WERI-Rb-1 (cell line): ENCODE measurements around the gene PCLAF.
"Not testable (repeated sequence)": the region's sequence is repeated elsewhere in the genome, so short reads cannot be mapped to it uniquely, and the experiment has no call there.

ENCODE experiments used
- DNase-seq: peaks from one replicate; pipeline ENCODE4 v3.0.0-alpha.2; 2020
- H3K27ac ChIP-seq: fragments of 250-450 bp; sonication (Bioruptor Pico); 2 replicates; pipeline ENCODE4 v1.5.1; 2020; ENCODE audit warnings: mild to moderate bottlenecking, moderate library complexity
- H3K27me3 ChIP-seq: fragments of 250-450 bp; sonication (Bioruptor Pico); 2 replicates; pipeline ENCODE4 v1.5.1; 2021; ENCODE audit warnings: mild to moderate bottlenecking, low read depth, moderate library complexity; ENCODE audit not compliant: insufficient read depth, severe bottlenecking
- H3K36me3 ChIP-seq: fragments of 250-450 bp; sonication (Bioruptor Pico); 2 replicates; pipeline ENCODE4 v1.5.1; 2020; ENCODE audit warnings: mild to moderate bottlenecking, moderate library complexity
- H3K4me3 ChIP-seq: 2 replicates; pipeline ENCODE4 v1.5.1; 2011; ENCODE audit warnings: low read depth, mild to moderate bottlenecking, control low read depth, low read length
- H3K9me3 ChIP-seq: fragments of 250-450 bp; sonication (Bioruptor Pico); 2 replicates; pipeline ENCODE4 v1.5.1; 2021; ENCODE audit warnings: mild to moderate bottlenecking, moderate library complexity; ENCODE audit not compliant: severe bottlenecking
- TF ChIP-seq, protein P1 (sequence below): IDR thresholded peaks from 2 replicates; pipeline ENCODE4 v1.5.1; 2011; ENCODE audit warnings: low read depth, mild to moderate bottlenecking, control low read depth, inconsistent platforms, low read length

The PCLAF gene

DNA sequence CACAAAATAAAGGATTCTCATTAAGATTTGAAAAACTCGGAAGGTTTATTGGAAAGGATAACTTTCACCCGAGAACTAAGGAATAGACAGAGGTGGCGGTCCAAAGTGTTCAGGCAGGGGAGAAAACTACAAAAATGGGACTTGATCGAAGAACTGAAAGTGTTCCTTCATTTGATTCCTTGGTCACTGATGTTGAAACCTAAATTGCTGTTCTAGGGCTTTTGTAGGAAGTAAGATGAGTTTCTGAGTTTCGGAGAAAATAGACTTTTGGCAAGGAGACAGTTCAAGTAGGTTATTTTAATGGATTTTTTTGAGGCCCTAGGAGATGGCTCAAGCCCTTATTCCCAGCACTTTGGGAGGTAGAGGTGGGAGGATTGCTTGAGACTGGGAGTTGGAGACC, 7.8 kb upstream of the PCLAF start:
- no peak for DNase-seq
- TF ChIP-seq, protein P1, sequence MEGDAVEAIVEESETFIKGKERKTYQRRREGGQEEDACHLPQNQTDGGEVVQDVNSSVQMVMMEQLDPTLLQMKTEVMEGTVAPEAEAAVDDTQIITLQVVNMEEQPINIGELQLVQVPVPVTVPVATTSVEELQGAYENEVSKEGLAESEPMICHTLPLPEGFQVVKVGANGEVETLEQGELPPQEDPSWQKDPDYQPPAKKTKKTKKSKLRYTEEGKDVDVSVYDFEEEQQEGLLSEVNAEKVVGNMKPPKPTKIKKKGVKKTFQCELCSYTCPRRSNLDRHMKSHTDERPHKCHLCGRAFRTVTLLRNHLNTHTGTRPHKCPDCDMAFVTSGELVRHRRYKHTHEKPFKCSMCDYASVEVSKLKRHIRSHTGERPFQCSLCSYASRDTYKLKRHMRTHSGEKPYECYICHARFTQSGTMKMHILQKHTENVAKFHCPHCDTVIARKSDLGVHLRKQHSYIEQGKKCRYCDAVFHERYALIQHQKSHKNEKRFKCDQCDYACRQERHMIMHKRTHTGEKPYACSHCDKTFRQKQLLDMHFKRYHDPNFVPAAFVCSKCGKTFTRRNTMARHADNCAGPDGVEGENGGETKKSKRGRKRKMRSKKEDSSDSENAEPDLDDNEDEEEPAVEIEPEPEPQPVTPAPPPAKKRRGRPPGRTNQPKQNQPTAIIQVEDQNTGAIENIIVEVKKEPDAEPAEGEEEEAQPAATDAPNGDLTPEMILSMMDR, result no peak
- H3K27ac ChIP-seq, result no peak overlapping the region
- peaks cover 5% of the 10 kb centered on the region for H3K36me3 ChIP-seq
- H3K9me3 ChIP-seq, result no peaks in the 10 kb centered on the region
- no peaks in the 10 kb centered on the region for H3K27me3 ChIP-seq
- no peak overlapping the region for H3K4me3 ChIP-seq

- peak within 1 kb of the TSS; percentile 74 for H3K4me3 ChIP-seq
- H3K9me3 ChIP-seq, result no peaks in the 10 kb centered on the region
- peak within 1 kb of the TSS; percentile 67 for H3K27ac ChIP-seq
- TF ChIP-seq, protein P1, result peak; percentile 17; the same call in 1 of the 2 replicates
- peak; percentile 96 for DNase-seq
- H3K27me3 ChIP-seq, result no peaks in the 10 kb centered on the region
- H3K36me3 ChIP-seq, result no peaks in the 10 kb centered on the region
These were observed 6.4 kb upstream of the PCLAF start, which contains the start of gene TRIP4 for GRCh38 chr15:64387562-64388168. Gene TRIP4 (plus strand): TSS chr15:64387836. CDS start chr15:64387864, 28 bp downstream.

- Histone ChIP-seq H3K4me3 (no peak overlapping the region), H3K9me3 (no peaks in the 10 kb centered on the region), H3K27me3 (no peaks in the 10 kb centered on the region), H3K36me3 (no peaks in the 10 kb centered on the region), H3K27ac (no peak overlapping the region)
- DNase-seq, result no peak
- TF ChIP-seq, protein P1, result no peak
These were observed 5.0 kb upstream of the PCLAF start for GRCh38 chr15:64386291-64386690.

DNA sequence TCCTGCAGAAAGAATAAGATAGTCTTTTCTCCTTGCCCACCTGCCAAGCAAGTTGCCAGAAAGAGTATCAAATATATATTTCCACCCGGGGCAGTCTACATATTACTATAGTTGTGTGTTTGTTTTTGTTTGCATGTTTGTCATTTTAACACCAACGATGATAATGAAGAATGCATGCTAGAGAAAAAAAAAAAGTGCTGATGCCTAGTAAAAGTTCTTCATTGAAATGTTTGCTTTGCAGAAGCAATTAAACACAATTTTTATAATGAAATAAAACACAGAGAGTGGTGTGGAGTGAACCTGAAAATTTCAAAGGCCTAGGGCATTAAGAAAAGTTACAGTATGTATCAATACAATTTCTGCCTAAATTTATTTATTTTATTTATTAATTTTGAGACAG, 2.5 kb upstream of the PCLAF start:
- H3K27ac ChIP-seq, result no peak overlapping the region
- TF ChIP-seq, protein P1, result no peak
- no peak for DNase-seq
- no peaks in the 10 kb centered on the region for H3K9me3 ChIP-seq
- peaks cover 16% of the 10 kb centered on the region for H3K36me3 ChIP-seq
- H3K27me3 ChIP-seq, result no peaks in the 10 kb centered on the region
- no peak overlapping the region for H3K4me3 ChIP-seq

- DNase-seq, H3K9me3 ChIP-seq, H3K27me3 ChIP-seq: not testable (repeated sequence)
- peak overlapping the region; percentile 69 for H3K4me3 ChIP-seq
- H3K27ac ChIP-seq, result peak overlapping the region; percentile 93
- peaks cover 41% of the 10 kb centered on the region for H3K36me3 ChIP-seq
These were observed 941 bp downstream of the PCLAF start for GRCh38 chr15:64380130-64380870.

DNA sequence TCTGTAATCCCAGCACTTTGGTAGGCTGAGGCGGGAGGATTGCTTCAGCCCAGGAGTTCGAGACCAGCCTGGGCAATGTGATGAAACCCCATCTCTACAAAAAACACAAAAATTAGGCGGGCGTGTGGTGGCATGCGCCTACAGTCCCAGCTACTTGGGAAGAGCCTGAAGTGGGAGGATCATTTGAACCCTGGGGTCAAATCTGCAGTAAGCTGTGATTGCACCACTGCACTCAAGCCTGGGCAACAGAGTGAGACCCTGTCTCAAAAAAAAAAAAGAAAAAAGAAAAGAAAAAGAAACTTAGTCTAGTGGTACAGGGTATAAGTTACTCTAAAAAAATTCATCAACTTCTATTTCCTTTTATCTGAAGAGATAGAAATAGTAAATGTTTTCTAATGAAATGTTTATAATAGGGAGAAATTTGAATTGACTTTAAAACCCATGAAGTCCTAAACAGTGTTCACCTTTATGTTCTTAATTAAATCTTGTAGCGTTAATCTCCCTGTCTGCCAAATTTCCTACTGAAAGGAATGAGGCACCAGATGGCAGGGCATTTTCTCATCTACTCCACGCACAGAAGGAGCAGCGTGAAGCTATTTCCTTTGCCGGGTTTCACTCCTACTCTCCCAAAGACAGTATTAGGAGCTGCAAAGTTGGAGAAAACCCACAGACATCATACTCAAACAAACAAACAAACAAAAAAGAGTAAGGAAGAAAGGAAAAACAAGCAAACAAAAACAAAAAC, 1.9 kb downstream of the PCLAF start:
- TF ChIP-seq, protein P1, result no peak
- H3K27ac ChIP-seq, result peak overlapping the region; percentile 93
- peaks cover 48% of the 10 kb centered on the region for H3K36me3 ChIP-seq
- peak overlapping the region; percentile 69 for H3K4me3 ChIP-seq
- peak; percentile 54 for DNase-seq
- no peaks in the 10 kb centered on the region for H3K27me3 ChIP-seq
- no peaks in the 10 kb centered on the region for H3K9me3 ChIP-seq
